NCI-H128 (cell line): ENCODE results near the gene TAS2R13.

Source experiments
- DNase-seq: peaks from one replicate; lab custom pipeline; 2025; ENCODE audit not compliant: unreplicated experiment; lab: John Stamatoyannopoulos, UW

Gene TAS2R13

DNA sequence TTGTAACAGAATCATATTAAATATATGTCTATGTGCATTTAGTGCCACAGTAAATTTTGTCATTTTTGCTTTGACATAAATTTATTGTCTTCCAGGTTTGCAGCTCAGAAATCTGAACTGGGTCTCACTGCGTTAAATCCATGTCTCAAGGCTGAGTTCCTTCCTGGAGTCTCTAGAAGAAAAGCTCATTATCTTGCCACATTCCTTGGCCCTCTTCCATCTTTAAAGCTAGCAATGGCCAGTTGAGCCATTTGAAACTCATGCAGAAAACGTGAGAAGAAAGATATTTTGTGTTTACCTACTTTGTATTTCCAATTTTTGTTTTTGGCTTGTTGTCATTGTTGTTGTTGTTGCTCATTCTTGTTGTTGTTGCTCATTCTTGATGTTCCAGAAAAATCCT lies 36.0 kb downstream of the TAS2R13 start:
- DNase-seq = no peak

DNA sequence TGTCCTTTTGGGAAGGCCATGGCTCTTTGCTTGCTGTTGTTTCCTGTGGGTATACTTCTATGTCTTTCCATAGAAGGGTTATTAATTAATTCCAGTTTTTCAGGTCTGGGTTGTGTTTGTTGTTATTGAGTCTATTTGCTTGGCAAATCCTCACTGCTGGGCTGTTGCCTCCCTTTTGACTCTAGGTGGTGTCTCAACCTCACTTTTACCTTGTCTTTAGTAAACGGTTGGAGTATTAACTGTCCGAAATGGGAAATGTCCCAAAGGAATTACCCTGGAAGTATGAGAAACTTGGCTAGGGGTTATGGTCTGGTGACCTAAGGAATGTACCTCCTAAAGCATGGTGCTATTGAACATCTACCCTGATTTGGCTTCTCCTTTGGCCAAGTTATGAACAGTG lies 42.0 kb downstream of the TAS2R13 start:
- DNase-seq = no peak

DNA sequence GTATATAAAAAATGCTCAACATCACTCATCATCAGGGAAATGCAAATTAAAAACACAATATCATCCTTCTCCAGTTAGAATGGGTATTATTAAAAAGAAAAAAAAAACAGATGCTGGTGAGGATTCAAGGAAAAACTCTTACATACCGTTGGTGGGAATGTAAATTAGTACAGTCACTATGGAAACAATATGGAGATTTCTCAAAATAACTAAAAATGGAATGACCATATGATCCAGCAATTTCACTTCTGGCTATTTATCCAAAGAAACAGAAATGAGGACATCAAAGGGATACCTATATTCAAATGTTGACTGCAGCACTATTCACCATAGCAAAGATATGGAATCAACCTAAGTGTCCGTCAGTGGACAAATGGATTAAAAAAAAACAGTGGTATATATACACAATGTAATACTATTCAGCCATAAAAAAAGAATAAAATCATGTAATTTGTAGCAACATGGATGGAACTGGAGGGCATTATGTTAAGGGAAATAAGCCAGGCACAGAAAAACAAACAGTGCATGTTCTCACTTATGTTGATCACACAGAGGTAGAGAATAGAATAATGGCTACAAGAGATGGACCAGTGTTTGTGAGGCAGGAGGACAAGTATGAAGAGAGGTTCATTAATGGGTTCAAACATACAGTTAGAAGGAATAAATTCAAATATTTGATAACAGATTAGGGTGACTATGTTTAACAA lies 45.7 kb downstream of the TAS2R13 start:
- DNase-seq = no peak

DNA sequence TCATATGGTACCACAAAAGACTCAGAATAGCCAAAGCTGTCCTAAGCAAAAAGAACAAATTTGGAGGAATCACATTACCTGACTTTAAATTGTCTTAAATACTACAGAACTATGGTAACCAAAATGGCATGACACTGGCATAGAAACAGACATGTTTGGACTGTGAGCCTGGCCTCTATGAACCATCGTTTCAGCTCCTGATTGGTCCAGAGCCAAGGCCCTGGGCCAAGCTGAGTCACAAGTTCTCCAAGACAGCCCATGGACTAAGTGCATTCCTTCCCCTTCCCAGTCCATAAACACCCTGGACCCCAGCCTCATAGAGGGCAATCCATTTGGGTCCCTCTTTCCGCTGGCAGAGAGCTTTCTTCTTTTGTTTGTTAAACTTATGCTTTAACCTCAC lies 48.0 kb downstream of the TAS2R13 start:
- DNase-seq = no peak
